Body of pancreas (tissue), 4 donors: Measurements from ENCODE around the gene TBX4.

Experiments
- CTCF ChIP-seq, 7 experiments: fragments of 450-650 bp in 4 of 7; fragments of 200-600 bp in 3 of 7; sonication (generic) in 3 of 7; IDR thresholded peaks; one replicate each; pipeline ENCODE4 v1.5.1; 2016 to 2019; ENCODE audit warnings: antibody characterized with exemption in 7 of 7
- POLR2A ChIP-seq, 3 donors: fragments of 450-650 bp; IDR thresholded peaks; one replicate each; pipeline ENCODE4 v1.6.1; 2016; ENCODE audit warnings: antibody characterized with exemption in 3 of 3, mild to moderate bottlenecking in 2 of 3

GRCh38 chr17:61425682-61426481, 26.3 kb upstream of the TBX4 start:
- no peak for TF ChIP-seq CTCF (IDR thresholded peaks at IDR 0.05)
- TF ChIP-seq POLR2A (IDR thresholded peaks at IDR 0.05), result no peak
